Neural progenitor cell (in vitro differentiated cells): ENCODE data around the gene SYTL3.

Experiments used
- CTCF ChIP-seq: fragments of 200-600 bp; sonication (generic); IDR thresholded peaks from 2 replicates; pipeline ENCODE4 v1.5.1; 2017; ENCODE audit warnings: antibody characterized with exemption, mild to moderate bottlenecking
- EZH2 ChIP-seq: fragments of 200-600 bp; sonication (generic); IDR thresholded peaks from 2 replicates; pipeline ENCODE4 v1.6.1; 2017; ENCODE audit warnings: antibody characterized with exemption, mild to moderate bottlenecking, moderate library complexity

DNA sequence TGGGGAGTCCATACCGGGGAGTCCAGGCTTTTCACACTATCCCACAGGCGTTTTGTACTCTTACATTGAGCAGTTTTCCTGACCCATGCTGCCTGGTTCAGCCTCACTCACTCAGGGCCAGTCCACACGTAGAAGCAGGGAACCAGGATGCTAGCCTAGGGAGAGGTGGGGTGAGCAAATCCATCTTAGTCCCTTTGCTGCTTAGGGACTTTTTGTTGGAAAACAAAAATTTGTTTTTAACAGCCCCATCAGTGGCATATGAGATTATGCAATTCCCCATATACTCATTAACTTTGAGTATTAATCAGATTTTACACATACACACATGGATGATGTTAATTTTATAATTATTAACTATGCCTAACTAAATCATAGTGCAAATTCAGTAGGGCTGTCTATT lies 85.2 kb downstream of the SYTL3 start:
- TF ChIP-seq CTCF: no peak
- TF ChIP-seq EZH2: no peak
